A549 (cell line): ENCODE data around the gene WNT7A. TPM values are rescaled to one million over a fixed set of nuclear protein-coding genes. Genes with fewer than 3 reads are reported as not detected.

ENCODE experiments used
- ATAC-seq, 2 experiments: fragments of 200-7000 bp in 1 of 2; fragments of >200 bp in 1 of 2; cut with Nextera tagmentation in 1 of 2; cut with Tn5 transposase in 1 of 2; 3 replicates each; pipeline versions ENCODE4 v1.8.0 to v1.9.1; 2018 to 2020; ENCODE audit warnings: mild to moderate bottlenecking in 1 of 2, moderate library complexity in 1 of 2
- CTCF ChIA-PET: fragments of 300-600 bp; sonication (Branson Sonifier 250); formaldehyde crosslinking; extraction: SDS; loops from one replicate; lab custom pipeline; 2021; ENCODE audit warnings: antibody characterized with exemption, inconsistent platforms; lab: Yijun Ruan, JAX
- POLR2A ChIA-PET: fragments of 350-600 bp; formaldehyde crosslinking; extraction: SDS; loops from one replicate; lab custom pipeline; 2021; ENCODE audit warnings: antibody characterized with exemption, inconsistent platforms; lab: Yijun Ruan, JAX
- DNase-seq, 2 experiments: peaks; one replicate each; pipeline versions ENCODE4 v3.0.0 to v3.0.0-alpha.2; 2011 to 2016; ENCODE audit warnings: low read depth in 1 of 2, low spot score in 1 of 2
- FAIRE-seq: peaks from 2 replicates; lab custom pipeline; 2011; peaks lifted over from hg19 to GRCh38; lab: Jason Lieb, UNC
- H3K27ac ChIP-seq, 2 experiments: fragments of >200 bp; sonication (Bioruptor Twin); formaldehyde crosslinking; 3 replicates each; pipeline ENCODE4 v1.5.1; 2016 to 2017
- H3K4me1 ChIP-seq: fragments of >200 bp; sonication (Bioruptor Twin); formaldehyde crosslinking; 3 replicates; pipeline ENCODE4 v1.6.1; 2016
- H3K4me2 ChIP-seq: fragments of >200 bp; sonication (Bioruptor Twin); formaldehyde crosslinking; 3 replicates; pipeline ENCODE4 v1.6.1; 2016
- H3K4me3 ChIP-seq: fragments of >200 bp; sonication (Bioruptor Twin); formaldehyde crosslinking; 3 replicates; pipeline ENCODE4 v1.5.1; 2016
- H3K9me3 ChIP-seq: fragments of >200 bp; sonication (Bioruptor Twin); formaldehyde crosslinking; 3 replicates; pipeline ENCODE4 v1.6.1; 2016
- ATOH8 ChIP-seq: fragments of 250-450 bp; sonication (Bioruptor Pico); IDR thresholded peaks from 2 replicates; pipeline ENCODE4 v1.5.0; 2020; ENCODE audit warnings: low read depth, mild to moderate bottlenecking, moderate library complexity
- BCL3 ChIP-seq: fragments of >200 bp; sonication (Bioruptor Twin); formaldehyde crosslinking; IDR thresholded peaks from 3 replicates; pipeline ENCODE4 v1.6.1; 2016
- CBX2 ChIP-seq: fragments of 200-600 bp; sonication (generic); IDR thresholded peaks from 2 replicates; pipeline ENCODE4 v1.6.1; 2016; ENCODE audit warnings: low read depth, mild to moderate bottlenecking, borderline replicate concordance
- CBX8 ChIP-seq: fragments of 200-600 bp; sonication (generic); IDR thresholded peaks from 2 replicates; pipeline ENCODE4 v1.6.1; 2016
- CHD4 ChIP-seq: fragments of 200-600 bp; sonication (generic); IDR thresholded peaks from 2 replicates; pipeline ENCODE4 v1.6.1; 2016; ENCODE audit warnings: antibody characterized with exemption, mild to moderate bottlenecking, borderline replicate concordance
- EHMT2 ChIP-seq: fragments of 200-600 bp; sonication (generic); IDR thresholded peaks from 2 replicates; pipeline ENCODE4 v1.6.1; 2016; ENCODE audit warnings: antibody characterized with exemption, low read depth, mild to moderate bottlenecking, moderate library complexity
- EP300 ChIP-seq, 2 experiments: fragments of >200 bp; sonication (Bioruptor Twin); formaldehyde crosslinking; IDR thresholded peaks; 2 replicates in 1 of 2; 3 replicates in 1 of 2; pipeline ENCODE4 v1.6.1; 2016 to 2017
- ESRRA ChIP-seq: fragments of 150-350 bp; IDR thresholded peaks from 2 replicates; pipeline ENCODE4 v1.6.1; 2014; ENCODE audit warnings: mild to moderate bottlenecking, low read length, borderline replicate concordance
- FOXS1 ChIP-seq: fragments of 250-450 bp; sonication (Bioruptor Pico); IDR thresholded peaks from 2 replicates; pipeline ENCODE4 v1.5.0; 2020; ENCODE audit warnings: mild to moderate bottlenecking, moderate library complexity
- HDAC2 ChIP-seq: fragments of 200-600 bp; sonication (generic); IDR thresholded peaks from 2 replicates; pipeline ENCODE4 v1.6.1; 2016
- HES2 ChIP-seq: fragments of >200 bp; sonication (Bioruptor Twin); formaldehyde crosslinking; IDR thresholded peaks from 2 replicates; pipeline ENCODE4 v1.6.1; 2016
- HOXA7 ChIP-seq: fragments of 250-450 bp; sonication (Bioruptor Pico); IDR thresholded peaks from 2 replicates; pipeline ENCODE4 v1.5.0; 2020; ENCODE audit warnings: mild to moderate bottlenecking, moderate library complexity
- JUNB ChIP-seq: fragments of >200 bp; sonication (Bioruptor Twin); formaldehyde crosslinking; IDR thresholded peaks from 2 replicates; pipeline ENCODE4 v1.6.1; 2016
- KDM5A ChIP-seq: fragments of 200-600 bp; sonication (generic); IDR thresholded peaks from 2 replicates; pipeline ENCODE4 v1.6.1; 2016; ENCODE audit warnings: antibody characterized with exemption, mild to moderate bottlenecking
- MAFK ChIP-seq: fragments of 450-650 bp; IDR thresholded peaks from 2 replicates; pipeline ENCODE4 v1.6.1; 2014; ENCODE audit not compliant: partially characterized antibody
- POLR2A ChIP-seq: IDR thresholded peaks from 2 replicates; pipeline ENCODE4 v1.6.1; 2012; ENCODE audit warnings: mild to moderate bottlenecking, low read length
- RCOR1 ChIP-seq: fragments of 150-350 bp; IDR thresholded peaks from 2 replicates; pipeline ENCODE4 v1.6.1; 2014; ENCODE audit warnings: antibody characterized with exemption, low read length, low read depth
- RNF2 ChIP-seq: fragments of 200-600 bp; sonication (generic); IDR thresholded peaks from 2 replicates; pipeline ENCODE4 v1.6.1; 2016; ENCODE audit warnings: low read depth, mild to moderate bottlenecking, antibody characterized with exemption, moderate library complexity, borderline replicate concordance
- SMC3 ChIP-seq: fragments of >200 bp; sonication (Bioruptor Twin); formaldehyde crosslinking; IDR thresholded peaks from 3 replicates; pipeline ENCODE4 v1.6.1; 2018; ENCODE audit warnings: inconsistent platforms
- ZNF302 ChIP-seq: fragments of 250-450 bp; sonication (Bioruptor Pico); IDR thresholded peaks from 2 replicates; pipeline ENCODE4 v1.9.0; 2021; ENCODE audit warnings: inconsistent platforms, mild to moderate bottlenecking, moderate library complexity
- ZSCAN20 ChIP-seq: fragments of 250-450 bp; sonication (Bioruptor Pico); IDR thresholded peaks from 2 replicates; pipeline ENCODE4 v1.8.0; 2022; ENCODE audit warnings: mild to moderate bottlenecking, moderate library complexity
- WGBS: methylation state at CpG from one replicate; pipeline ENCODE4 v1.1.6; 2017; ENCODE audit errors: missing lambda C conversion rate; 5-methylcytosine and 5-hydroxymethylcytosine counted together
- polyA plus RNA-seq, 4 experiments: library from polyadenylated mRNA; depleted of rRNA in 3 of 4; stranded (reverse); fragments of >200 nt; fragmentation: RNase III in 1 of 4; extraction: RNeasy Plus Mini Kit Qiagen cat#74134 plus additional on column Dnase treatment in 1 of 4; gene quantifications; 2 replicates in 3 of 4; 3 replicates in 1 of 4; pipeline ENCODE4 v1.2.3, GENCODE V29; 2011 to 2017
- TF ChIP-seq, protein P1 (sequence below): IDR thresholded peaks from 2 replicates; pipeline ENCODE4 v1.6.1; 2012
- TF ChIP-seq, protein P2 (sequence below): fragments of 200-600 bp; sonication (generic); IDR thresholded peaks from 2 replicates; pipeline ENCODE4 v1.6.1; 2016; ENCODE audit warnings: antibody characterized with exemption, mild to moderate bottlenecking, moderate library complexity

Gene WNT7A
- polyA plus RNA-seq, 2 of the 4 experiments (the other 2 are of a cell fraction) = 0.03 TPM

GRCh38 chr3:13827256-13827655, 52.6 kb downstream of the WNT7A start:
- Histone ChIP-seq H3K9me3 (no peaks in the 10 kb centered on the region), H3K4me2 (no peak overlapping the region), H3K4me3 (no peak overlapping the region), H3K27ac (no peak overlapping the region), H3K4me1 (no peaks in the 10 kb centered on the region)
- TF ChIP-seq ZNF302 (CRISPR knock-in tag) (no peak), CBX2 (no peak), ZSCAN20 (CRISPR knock-in tag) (no peak), CHD4 (no peak), FOXS1 (CRISPR knock-in tag) (no peak), EHMT2 (no peak), JUNB (no peak), EP300 (IDR thresholded peaks at IDR 0.05) (no peak), POLR2A (no peak), RNF2 (no peak), HDAC2 (no peak), RCOR1 (no peak), MAFK (no peak), HES2 (no peak)
- TF ChIP-seq, protein P1, sequence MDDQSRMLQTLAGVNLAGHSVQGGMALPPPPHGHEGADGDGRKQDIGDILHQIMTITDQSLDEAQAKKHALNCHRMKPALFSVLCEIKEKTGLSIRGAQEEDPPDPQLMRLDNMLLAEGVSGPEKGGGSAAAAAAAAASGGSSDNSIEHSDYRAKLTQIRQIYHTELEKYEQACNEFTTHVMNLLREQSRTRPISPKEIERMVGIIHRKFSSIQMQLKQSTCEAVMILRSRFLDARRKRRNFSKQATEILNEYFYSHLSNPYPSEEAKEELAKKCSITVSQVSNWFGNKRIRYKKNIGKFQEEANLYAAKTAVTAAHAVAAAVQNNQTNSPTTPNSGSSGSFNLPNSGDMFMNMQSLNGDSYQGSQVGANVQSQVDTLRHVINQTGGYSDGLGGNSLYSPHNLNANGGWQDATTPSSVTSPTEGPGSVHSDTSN = no peak
- ChIA-PET CTCF (interaction anchor here (0.5 to 1.0 kb wide), 3 partner anchors 8 to 67 kb away, joined by 3 to 4 read pairs (median 3); no protein-coding TSS in a partner anchor), POLR2A (no interaction called here)
- WGBS = 0% methylated on average over 3 of the region's 3 CpGs
- no peak for DNase-seq
- no peak for FAIRE-seq
- ATAC-seq = no peak

DNA sequence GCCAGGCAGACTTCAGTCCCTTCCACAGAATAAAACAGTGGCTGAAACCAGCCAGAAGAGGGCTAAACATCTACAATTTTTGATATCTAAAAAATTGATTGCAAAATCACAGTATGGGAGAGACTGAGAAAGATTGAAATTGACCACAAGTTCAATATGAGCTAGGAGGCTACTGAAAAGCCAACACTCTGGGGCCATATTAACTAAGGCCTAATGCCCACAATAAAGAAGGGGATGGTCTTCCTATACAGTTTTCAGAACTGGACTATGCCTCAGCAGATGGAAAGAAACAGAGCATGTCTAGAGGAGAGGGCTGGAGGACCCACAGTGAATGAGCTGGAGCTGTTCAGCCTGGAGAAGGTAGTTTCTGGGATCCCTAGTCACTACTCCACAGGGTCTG, 53.2 kb downstream of the WNT7A start:
- FAIRE-seq = no peak
- no peak for TF ChIP-seq RNF2
- TF ChIP-seq KDM5A = no peak
- no peak for TF ChIP-seq BCL3
- no peak for TF ChIP-seq HOXA7 (CRISPR knock-in tag)
- no peak for TF ChIP-seq CBX8
- no peak for TF ChIP-seq ATOH8 (CRISPR knock-in tag)
- no peak for TF ChIP-seq HDAC2
- TF ChIP-seq, protein P2, sequence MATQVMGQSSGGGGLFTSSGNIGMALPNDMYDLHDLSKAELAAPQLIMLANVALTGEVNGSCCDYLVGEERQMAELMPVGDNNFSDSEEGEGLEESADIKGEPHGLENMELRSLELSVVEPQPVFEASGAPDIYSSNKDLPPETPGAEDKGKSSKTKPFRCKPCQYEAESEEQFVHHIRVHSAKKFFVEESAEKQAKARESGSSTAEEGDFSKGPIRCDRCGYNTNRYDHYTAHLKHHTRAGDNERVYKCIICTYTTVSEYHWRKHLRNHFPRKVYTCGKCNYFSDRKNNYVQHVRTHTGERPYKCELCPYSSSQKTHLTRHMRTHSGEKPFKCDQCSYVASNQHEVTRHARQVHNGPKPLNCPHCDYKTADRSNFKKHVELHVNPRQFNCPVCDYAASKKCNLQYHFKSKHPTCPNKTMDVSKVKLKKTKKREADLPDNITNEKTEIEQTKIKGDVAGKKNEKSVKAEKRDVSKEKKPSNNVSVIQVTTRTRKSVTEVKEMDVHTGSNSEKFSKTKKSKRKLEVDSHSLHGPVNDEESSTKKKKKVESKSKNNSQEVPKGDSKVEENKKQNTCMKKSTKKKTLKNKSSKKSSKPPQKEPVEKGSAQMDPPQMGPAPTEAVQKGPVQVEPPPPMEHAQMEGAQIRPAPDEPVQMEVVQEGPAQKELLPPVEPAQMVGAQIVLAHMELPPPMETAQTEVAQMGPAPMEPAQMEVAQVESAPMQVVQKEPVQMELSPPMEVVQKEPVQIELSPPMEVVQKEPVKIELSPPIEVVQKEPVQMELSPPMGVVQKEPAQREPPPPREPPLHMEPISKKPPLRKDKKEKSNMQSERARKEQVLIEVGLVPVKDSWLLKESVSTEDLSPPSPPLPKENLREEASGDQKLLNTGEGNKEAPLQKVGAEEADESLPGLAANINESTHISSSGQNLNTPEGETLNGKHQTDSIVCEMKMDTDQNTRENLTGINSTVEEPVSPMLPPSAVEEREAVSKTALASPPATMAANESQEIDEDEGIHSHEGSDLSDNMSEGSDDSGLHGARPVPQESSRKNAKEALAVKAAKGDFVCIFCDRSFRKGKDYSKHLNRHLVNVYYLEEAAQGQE = no peak
- TF ChIP-seq SMC3 = no peak
- no peak for TF ChIP-seq ESRRA
- ChIA-PET CTCF (interaction anchor here (0.6 to 1.0 kb wide), 2 partner anchors 9 to 66 kb away, joined by 3 to 4 read pairs; no protein-coding TSS in a partner anchor), POLR2A (no interaction called here)
- Histone ChIP-seq H3K9me3 (no peaks in the 10 kb centered on the region; the same call in 2 of the 3 replicates), H3K27ac (no peak overlapping the region), H3K4me2 (no peak overlapping the region), H3K4me1 (no peaks in the 10 kb centered on the region), H3K4me3 (no peak overlapping the region)
- DNase-seq = no peak
- ATAC-seq = no peak
